GM12878 (cell line): ENCODE results near the gene OTOS.

ENCODE experiments used
- E2F4 ChIP-seq: IDR thresholded peaks from 2 replicates; pipeline ENCODE4 v1.6.1; 2012; ENCODE audit warnings: low read depth, low read length, improper control_type of control experiment
- SIX5 ChIP-seq: IDR thresholded peaks from 2 replicates; pipeline ENCODE4 v1.6.1; 2011; ENCODE audit warnings: mild to moderate bottlenecking, low read depth, low read length, moderate library complexity; ENCODE audit not compliant: severe bottlenecking
- TF ChIP-seq, protein P1 (sequence below), 3 experiments: IDR thresholded peaks in 2 of 3; conservative IDR thresholded peaks in 1 of 3; 2 replicates each; pipeline ENCODE4 v1.5.1; 2011; ENCODE audit warnings: low read depth in 3 of 3, low read length in 3 of 3, mild to moderate bottlenecking in 3 of 3, control low read depth in 2 of 3, moderate library complexity in 2 of 3, inconsistent platforms in 1 of 3, mixed read lengths in 1 of 3; ENCODE audit not compliant: control insufficient read depth in 2 of 3, insufficient read depth in 1 of 3; ENCODE audit errors: extremely low read depth in 1 of 3
- TF ChIP-seq, protein P2 (sequence below): fragments of 450-650 bp; formaldehyde crosslinking; IDR thresholded peaks from 2 replicates; pipeline ENCODE4 v1.5.0; 2022; ENCODE audit warnings: mild to moderate bottlenecking, missing genetic modification characterization

- TF ChIP-seq E2F4: no peak
- TF ChIP-seq, protein P1, sequence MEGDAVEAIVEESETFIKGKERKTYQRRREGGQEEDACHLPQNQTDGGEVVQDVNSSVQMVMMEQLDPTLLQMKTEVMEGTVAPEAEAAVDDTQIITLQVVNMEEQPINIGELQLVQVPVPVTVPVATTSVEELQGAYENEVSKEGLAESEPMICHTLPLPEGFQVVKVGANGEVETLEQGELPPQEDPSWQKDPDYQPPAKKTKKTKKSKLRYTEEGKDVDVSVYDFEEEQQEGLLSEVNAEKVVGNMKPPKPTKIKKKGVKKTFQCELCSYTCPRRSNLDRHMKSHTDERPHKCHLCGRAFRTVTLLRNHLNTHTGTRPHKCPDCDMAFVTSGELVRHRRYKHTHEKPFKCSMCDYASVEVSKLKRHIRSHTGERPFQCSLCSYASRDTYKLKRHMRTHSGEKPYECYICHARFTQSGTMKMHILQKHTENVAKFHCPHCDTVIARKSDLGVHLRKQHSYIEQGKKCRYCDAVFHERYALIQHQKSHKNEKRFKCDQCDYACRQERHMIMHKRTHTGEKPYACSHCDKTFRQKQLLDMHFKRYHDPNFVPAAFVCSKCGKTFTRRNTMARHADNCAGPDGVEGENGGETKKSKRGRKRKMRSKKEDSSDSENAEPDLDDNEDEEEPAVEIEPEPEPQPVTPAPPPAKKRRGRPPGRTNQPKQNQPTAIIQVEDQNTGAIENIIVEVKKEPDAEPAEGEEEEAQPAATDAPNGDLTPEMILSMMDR (IDR thresholded peaks at IDR 0.05 in 2 of 3, conservative IDR thresholded peaks at IDR 0.05 in 1 of 3; ENCODE audit: control insufficient read depth in 2 of 3, extremely low read depth in 1 of 3, insufficient read depth in 1 of 3, low read depth in 3 of 3, low read length in 3 of 3): no peak
- TF ChIP-seq, protein P2, sequence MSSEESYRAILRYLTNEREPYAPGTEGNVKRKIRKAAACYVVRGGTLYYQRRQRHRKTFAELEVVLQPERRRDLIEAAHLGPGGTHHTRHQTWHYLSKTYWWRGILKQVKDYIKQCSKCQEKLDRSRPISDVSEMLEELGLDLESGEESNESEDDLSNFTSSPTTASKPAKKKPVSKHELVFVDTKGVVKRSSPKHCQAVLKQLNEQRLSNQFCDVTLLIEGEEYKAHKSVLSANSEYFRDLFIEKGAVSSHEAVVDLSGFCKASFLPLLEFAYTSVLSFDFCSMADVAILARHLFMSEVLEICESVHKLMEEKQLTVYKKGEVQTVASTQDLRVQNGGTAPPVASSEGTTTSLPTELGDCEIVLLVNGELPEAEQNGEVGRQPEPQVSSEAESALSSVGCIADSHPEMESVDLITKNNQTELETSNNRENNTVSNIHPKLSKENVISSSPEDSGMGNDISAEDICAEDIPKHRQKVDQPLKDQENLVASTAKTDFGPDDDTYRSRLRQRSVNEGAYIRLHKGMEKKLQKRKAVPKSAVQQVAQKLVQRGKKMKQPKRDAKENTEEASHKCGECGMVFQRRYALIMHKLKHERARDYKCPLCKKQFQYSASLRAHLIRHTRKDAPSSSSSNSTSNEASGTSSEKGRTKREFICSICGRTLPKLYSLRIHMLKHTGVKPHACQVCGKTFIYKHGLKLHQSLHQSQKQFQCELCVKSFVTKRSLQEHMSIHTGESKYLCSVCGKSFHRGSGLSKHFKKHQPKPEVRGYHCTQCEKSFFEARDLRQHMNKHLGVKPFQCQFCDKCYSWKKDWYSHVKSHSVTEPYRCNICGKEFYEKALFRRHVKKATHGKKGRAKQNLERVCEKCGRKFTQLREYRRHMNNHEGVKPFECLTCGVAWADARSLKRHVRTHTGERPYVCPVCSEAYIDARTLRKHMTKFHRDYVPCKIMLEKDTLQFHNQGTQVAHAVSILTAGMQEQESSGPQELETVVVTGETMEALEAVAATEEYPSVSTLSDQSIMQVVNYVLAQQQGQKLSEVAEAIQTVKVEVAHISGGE (CRISPR knock-in tag): no peak
- no peak for TF ChIP-seq SIX5
Observed at GRCh38 chr2:240168041-240168440, 27.6 kb upstream of the OTOS start.
